Esophagus squamous epithelium (tissue), 5 donors: ENCODE results near the gene HS2ST1. TPM values are rescaled to one million over a fixed set of nuclear protein-coding genes. Genes with fewer than 3 reads are reported as not detected.

Source experiments
- DNase-seq: peaks from one replicate; lab custom pipeline; 2025; lab: John Stamatoyannopoulos, UW
- H3K27ac ChIP-seq, 4 donors: fragments of 200-600 bp; sonication (generic); one replicate each; pipeline ENCODE4 v1.5.1; 2016 to 2019; ENCODE audit warnings: mild to moderate bottlenecking in 1 of 4
- H3K27me3 ChIP-seq, 4 donors: fragments of 200-600 bp; sonication (generic); 1 replicate in 3 of 4; 2 replicates in 1 of 4; pipeline versions ENCODE4 v1.5.1 to v1.6.0; 2017 to 2021; ENCODE audit warnings: antibody characterized with exemption in 1 of 4
- H3K36me3 ChIP-seq, 3 donors: fragments of 200-600 bp; sonication (generic); one replicate each; pipeline ENCODE4 v1.5.1; 2016 to 2019
- H3K4me1 ChIP-seq, 3 donors: fragments of 200-600 bp; sonication (generic); one replicate each; pipeline ENCODE4 v1.5.1; 2017 to 2019
- H3K4me3 ChIP-seq, 4 donors: fragments of 200-600 bp; sonication (generic); 1 replicate in 3 of 4; 2 replicates in 1 of 4; pipeline ENCODE4 v1.5.1; 2016 to 2019; ENCODE audit warnings: mild to moderate bottlenecking in 2 of 4, moderate library complexity in 1 of 4
- H3K9me3 ChIP-seq, 3 donors: fragments of 200-600 bp; sonication (generic); one replicate each; pipeline ENCODE4 v1.5.1; 2016 to 2019
- CTCF ChIP-seq, 6 experiments: fragments of 450-650 bp in 4 of 6; fragments of 200-600 bp in 2 of 6; sonication (generic) in 2 of 6; IDR thresholded peaks; one replicate each; pipeline ENCODE4 v1.5.1; 2016 to 2019; ENCODE audit warnings: antibody characterized with exemption in 6 of 6, mild to moderate bottlenecking in 4 of 6, moderate library complexity in 4 of 6
- POLR2A ChIP-seq, 4 donors: fragments of 450-650 bp; IDR thresholded peaks; one replicate each; pipeline ENCODE4 v1.6.1; 2017; ENCODE audit warnings: antibody characterized with exemption in 4 of 4, mild to moderate bottlenecking in 4 of 4, moderate library complexity in 3 of 4
- WGBS, 2 donors: methylation state at CpG; one replicate each; pipeline ENCODE4 v1.1.5; 2018; 5-methylcytosine and 5-hydroxymethylcytosine counted together
- intact Hi-C: fragments of 100-400 bp; cut with DNase I; formaldehyde crosslinking; loops from one replicate; pipeline ENCODE4 v1.15.0; 2022
- total RNA-seq, 4 donors: library from RNA; depleted of rRNA; stranded (reverse); fragments of >200 nt; gene quantifications; one replicate each; pipeline ENCODE4 v1.1.0, GENCODE V29; 2016
- donor health status: DM: yes; HTN: yes; CAD: no.

HS2ST1 gene
- total RNA-seq, 4 donors from 2014 or later, result 5.3 to 10.5 (median 9.1) TPM

GRCh38 chr1:87129606-87130005 is 215.2 kb downstream of the HS2ST1 start:
- Histone ChIP-seq H3K4me1 (peaks cover 0 to 52% (median 12%) of the 10 kb centered on the region in 3 donors), H3K9me3 (no peaks in the 10 kb centered on the region), H3K4me3 (peak overlapping the region in 2 of 4 donors; percentile 21 to 40), H3K36me3 (no peaks in the 10 kb centered on the region), H3K27me3 (peaks cover 0 to 7% (median 0%) of the 10 kb centered on the region in 4 donors), H3K27ac (peak overlapping the region; percentile 20 to 75 (median 62))
- 68 to 70% methylated on average over 6 to 8 of the region's 8 CpGs for WGBS, 2 donors
- TF ChIP-seq POLR2A (IDR thresholded peaks at IDR 0.05) (no peak), CTCF (IDR thresholded peaks at IDR 0.05) (no peak)
- DNase-seq, result no peak
- intact Hi-C loops, result loop anchor here (10.0 kb wide), 1 partner anchor 155 kb away; no protein-coding TSS in a partner anchor

GRCh38 chr1:87130438-87130837 is 216.0 kb downstream of the HS2ST1 start:
- no peak for TF ChIP-seq POLR2A (IDR thresholded peaks at IDR 0.05)
- no peak for TF ChIP-seq CTCF (IDR thresholded peaks at IDR 0.05)
- Histone ChIP-seq H3K4me1 (peaks cover 0 to 58% (median 12%) of the 10 kb centered on the region in 3 donors), H3K27me3 (peaks cover 0 to 7% (median 0%) of the 10 kb centered on the region in 4 donors), H3K4me3 (peak overlapping the region in 2 of 4 donors; percentile 21 to 40), H3K27ac (peak overlapping the region in 3 of 4 donors; percentile 58 to 75 (median 65)), H3K36me3 (no peaks in the 10 kb centered on the region), H3K9me3 (no peaks in the 10 kb centered on the region)
- 67 to 90% methylated on average over 2 to 4 of the region's 4 CpGs for WGBS, 2 donors
- intact Hi-C loops, result loop anchor here (10.0 kb wide), 1 partner anchor 154 kb away; no protein-coding TSS in a partner anchor
- no peak for DNase-seq

- H3K4me1 ChIP-seq, result peaks cover 0 to 58% (median 12%) of the 10 kb centered on the region in 3 donors
- WGBS, 2 donors, result 0% methylated on average over 5 to 7 of the region's 32 CpGs
- no peaks in the 10 kb centered on the region for H3K36me3 ChIP-seq
- H3K4me3 ChIP-seq, result peak overlapping the region; percentile 37 to 71 (median 48)
- peak overlapping the region; percentile 48 to 64 (median 55) for H3K27ac ChIP-seq
- peaks cover 0 to 7% (median 0%) of the 10 kb centered on the region in 4 donors for H3K27me3 ChIP-seq
- TF ChIP-seq POLR2A (IDR thresholded peaks at IDR 0.05) (no peak), CTCF (IDR thresholded peaks at IDR 0.05) (peak; percentile 68 to 92 (median 78))
- no peaks in the 10 kb centered on the region for H3K9me3 ChIP-seq
- intact Hi-C loops, result loop anchor here (10.0 kb wide), 1 partner anchor 153 kb away; no protein-coding TSS in a partner anchor
- DNase-seq, result no peak
These were observed 217.4 kb downstream of the HS2ST1 start for GRCh38 chr1:87131809-87132283.

GRCh38 chr1:87132284-87132870 is 217.9 kb downstream of the HS2ST1 start:
- TF ChIP-seq POLR2A (IDR thresholded peaks at IDR 0.05) (no peak), CTCF (IDR thresholded peaks at IDR 0.05) (no peak)
- intact Hi-C loops, result loop anchor here (10.0 kb wide), 1 partner anchor 152 kb away; no protein-coding TSS in a partner anchor
- H3K9me3 ChIP-seq, result no peaks in the 10 kb centered on the region
- no peaks in the 10 kb centered on the region for H3K36me3 ChIP-seq
- WGBS, 2 donors, result 32 to 59% methylated on average over 25 to 28 of the region's 47 CpGs
- DNase-seq, result no peak
- peaks cover 0 to 58% (median 12%) of the 10 kb centered on the region in 3 donors for H3K4me1 ChIP-seq
- peak overlapping the region; percentile 48 to 64 (median 55) for H3K27ac ChIP-seq
- peaks cover 0 to 7% (median 0%) of the 10 kb centered on the region in 4 donors for H3K27me3 ChIP-seq
- H3K4me3 ChIP-seq, result peak overlapping the region; percentile 37 to 71 (median 48)

- 65 to 72% methylated on average over 6 of the region's 6 CpGs for WGBS, 2 donors
- Histone ChIP-seq H3K4me3 (no peak overlapping the region), H3K27me3 (peaks cover 0 to 7% (median 0%) of the 10 kb centered on the region in 4 donors), H3K36me3 (no peaks in the 10 kb centered on the region), H3K4me1 (peaks cover 0 to 51% (median 11%) of the 10 kb centered on the region in 3 donors), H3K27ac (peak overlapping the region in 3 of 4 donors; percentile 14 to 45 (median 40)), H3K9me3 (no peaks in the 10 kb centered on the region)
- intact Hi-C loops, result loop anchor here (10.0 kb wide), 1 partner anchor 151 kb away; no protein-coding TSS in a partner anchor
- DNase-seq, result no peak
- no peak for TF ChIP-seq CTCF (IDR thresholded peaks at IDR 0.05)
- TF ChIP-seq POLR2A (IDR thresholded peaks at IDR 0.05), result no peak
These were observed 219.6 kb downstream of the HS2ST1 start for GRCh38 chr1:87134061-87134460.
